Measurements from ENCODE around the gene PIK3R3. TPM values are rescaled to one million over a fixed set of nuclear protein-coding genes. Genes with fewer than 3 reads are reported as not detected.

The PIK3R3 gene
- total RNA-seq, 1 experiment from 2014 or later: 36.3 TPM

DNA sequence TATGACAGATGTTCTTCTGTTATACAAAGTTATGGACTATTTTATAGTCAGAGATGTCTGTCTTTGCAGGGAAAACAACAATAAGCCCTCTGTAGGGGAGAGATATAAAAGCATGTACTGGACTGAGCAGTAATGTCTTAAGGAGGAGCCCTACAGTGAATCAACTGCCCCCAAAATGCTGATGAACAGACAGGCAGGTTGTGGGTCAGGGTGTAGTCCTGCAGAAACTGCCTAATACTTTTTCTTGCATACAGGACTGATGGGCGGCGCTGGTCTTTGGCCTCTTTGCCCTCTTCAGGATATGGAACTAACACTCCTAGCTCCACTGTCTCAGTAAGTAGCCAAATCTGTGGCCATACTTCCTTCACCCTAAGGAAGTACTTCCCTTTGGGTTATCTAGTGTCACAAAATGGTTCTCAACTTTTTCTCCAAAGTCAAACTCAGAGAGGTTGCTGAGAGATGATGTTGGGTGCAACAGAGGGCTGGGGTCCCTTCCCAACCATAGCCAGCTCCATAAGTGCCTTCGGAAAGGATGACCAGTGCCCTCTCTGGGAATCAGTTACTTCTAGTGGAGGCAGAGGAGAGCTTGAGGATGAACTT, 129.8 kb downstream of the PIK3R3 start:
- BruUV-seq (replicated peaks): no TSS peak

DNA sequence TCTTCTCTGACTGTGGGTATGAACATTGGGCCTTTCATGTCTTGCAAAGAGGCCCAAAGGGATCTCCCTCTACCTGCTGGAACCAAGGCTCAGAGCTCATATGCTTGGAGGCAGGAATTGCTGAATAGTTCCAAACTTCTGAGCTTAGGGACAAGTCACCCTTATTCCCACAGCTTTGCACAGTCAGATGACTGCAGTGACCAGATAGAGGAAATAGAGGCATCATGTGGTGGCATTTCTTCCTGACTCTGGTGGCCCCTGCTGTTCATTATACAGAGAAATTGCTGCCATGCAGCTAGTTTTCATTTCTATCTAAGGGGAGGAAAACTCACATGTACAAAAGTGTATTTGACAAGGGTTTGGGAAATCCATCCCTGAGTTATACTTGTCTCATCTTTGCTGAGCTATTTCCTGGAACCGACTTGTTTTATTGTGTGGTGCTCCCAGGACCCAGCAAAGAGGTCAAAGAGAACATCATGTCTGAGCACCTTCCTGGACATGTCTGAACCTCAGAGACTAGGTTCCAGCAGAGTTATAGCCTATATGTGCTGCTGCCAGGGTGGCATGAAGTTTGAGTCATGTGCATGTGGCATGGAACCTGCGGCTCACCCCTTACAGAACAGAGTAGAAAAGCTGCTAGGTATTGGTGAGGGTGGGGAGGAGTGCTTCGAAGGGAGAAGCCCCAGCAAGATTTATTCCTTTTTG, 131.2 kb downstream of the PIK3R3 start:
- H3K4me1 ChIP-seq (ENCODE audit: control insufficient read depth, insufficient read depth, low read length): no peaks in the 10 kb centered on the region
- H3K9me3 ChIP-seq (ENCODE audit: control insufficient read depth, insufficient read depth, low read depth, low read length): no peaks in the 10 kb centered on the region
- H3K27me3 ChIP-seq (ENCODE audit: control insufficient read depth, insufficient read depth, low read length): no peaks in the 10 kb centered on the region
- H3K36me3 ChIP-seq (ENCODE audit: control insufficient read depth, insufficient read depth, low read length): no peaks in the 10 kb centered on the region; the same call in 1 of the 2 replicates
- H3K27ac ChIP-seq (ENCODE audit: low read length): no peak overlapping the region
- intact Hi-C loops (cut with micrococcal nuclease; ENCODE audit: unreplicated experiment): no loop called here
- H3K4me3 ChIP-seq (ENCODE audit: low read depth in 2 of 2, low read length in 2 of 2): no peak overlapping the region
- CTCF ChIA-PET: no interaction called here
- TF ChIP-seq, protein P1, sequence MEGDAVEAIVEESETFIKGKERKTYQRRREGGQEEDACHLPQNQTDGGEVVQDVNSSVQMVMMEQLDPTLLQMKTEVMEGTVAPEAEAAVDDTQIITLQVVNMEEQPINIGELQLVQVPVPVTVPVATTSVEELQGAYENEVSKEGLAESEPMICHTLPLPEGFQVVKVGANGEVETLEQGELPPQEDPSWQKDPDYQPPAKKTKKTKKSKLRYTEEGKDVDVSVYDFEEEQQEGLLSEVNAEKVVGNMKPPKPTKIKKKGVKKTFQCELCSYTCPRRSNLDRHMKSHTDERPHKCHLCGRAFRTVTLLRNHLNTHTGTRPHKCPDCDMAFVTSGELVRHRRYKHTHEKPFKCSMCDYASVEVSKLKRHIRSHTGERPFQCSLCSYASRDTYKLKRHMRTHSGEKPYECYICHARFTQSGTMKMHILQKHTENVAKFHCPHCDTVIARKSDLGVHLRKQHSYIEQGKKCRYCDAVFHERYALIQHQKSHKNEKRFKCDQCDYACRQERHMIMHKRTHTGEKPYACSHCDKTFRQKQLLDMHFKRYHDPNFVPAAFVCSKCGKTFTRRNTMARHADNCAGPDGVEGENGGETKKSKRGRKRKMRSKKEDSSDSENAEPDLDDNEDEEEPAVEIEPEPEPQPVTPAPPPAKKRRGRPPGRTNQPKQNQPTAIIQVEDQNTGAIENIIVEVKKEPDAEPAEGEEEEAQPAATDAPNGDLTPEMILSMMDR (IDR thresholded peaks at IDR 0.05): no peak; the same call in 1 of the 2 replicates
- TF ChIP-seq SIN3A (IDR thresholded peaks at IDR 0.05; ENCODE audit: borderline replicate concordance, insufficient read depth, low read depth, low read length): no peak
- no peak for TF ChIP-seq TCF7L2 (IDR thresholded peaks at IDR 0.05; ENCODE audit: low read depth, low read length)
- TF ChIP-seq, protein P2, sequence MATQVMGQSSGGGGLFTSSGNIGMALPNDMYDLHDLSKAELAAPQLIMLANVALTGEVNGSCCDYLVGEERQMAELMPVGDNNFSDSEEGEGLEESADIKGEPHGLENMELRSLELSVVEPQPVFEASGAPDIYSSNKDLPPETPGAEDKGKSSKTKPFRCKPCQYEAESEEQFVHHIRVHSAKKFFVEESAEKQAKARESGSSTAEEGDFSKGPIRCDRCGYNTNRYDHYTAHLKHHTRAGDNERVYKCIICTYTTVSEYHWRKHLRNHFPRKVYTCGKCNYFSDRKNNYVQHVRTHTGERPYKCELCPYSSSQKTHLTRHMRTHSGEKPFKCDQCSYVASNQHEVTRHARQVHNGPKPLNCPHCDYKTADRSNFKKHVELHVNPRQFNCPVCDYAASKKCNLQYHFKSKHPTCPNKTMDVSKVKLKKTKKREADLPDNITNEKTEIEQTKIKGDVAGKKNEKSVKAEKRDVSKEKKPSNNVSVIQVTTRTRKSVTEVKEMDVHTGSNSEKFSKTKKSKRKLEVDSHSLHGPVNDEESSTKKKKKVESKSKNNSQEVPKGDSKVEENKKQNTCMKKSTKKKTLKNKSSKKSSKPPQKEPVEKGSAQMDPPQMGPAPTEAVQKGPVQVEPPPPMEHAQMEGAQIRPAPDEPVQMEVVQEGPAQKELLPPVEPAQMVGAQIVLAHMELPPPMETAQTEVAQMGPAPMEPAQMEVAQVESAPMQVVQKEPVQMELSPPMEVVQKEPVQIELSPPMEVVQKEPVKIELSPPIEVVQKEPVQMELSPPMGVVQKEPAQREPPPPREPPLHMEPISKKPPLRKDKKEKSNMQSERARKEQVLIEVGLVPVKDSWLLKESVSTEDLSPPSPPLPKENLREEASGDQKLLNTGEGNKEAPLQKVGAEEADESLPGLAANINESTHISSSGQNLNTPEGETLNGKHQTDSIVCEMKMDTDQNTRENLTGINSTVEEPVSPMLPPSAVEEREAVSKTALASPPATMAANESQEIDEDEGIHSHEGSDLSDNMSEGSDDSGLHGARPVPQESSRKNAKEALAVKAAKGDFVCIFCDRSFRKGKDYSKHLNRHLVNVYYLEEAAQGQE (IDR thresholded peaks at IDR 0.05; ENCODE audit: insufficient read depth in 1 of 2, low read depth in 2 of 2, low read length in 1 of 2): no peak
- no peak for TF ChIP-seq POLR2AphosphoS5 (IDR thresholded peaks at IDR 0.05; ENCODE audit: low read depth, low read length)
- POLR2A ChIA-PET: no interaction called here
- DNase-seq (ENCODE audit: low read depth, low spot score): no peak
- in situ Hi-C loops (cut with HindIII; ENCODE audit: low pct_unique_long_range_greater_than_20kb, low sequenced_read_pairs): no loop called here
- no peak for ATAC-seq
- BruUV-seq (replicated peaks): no TSS peak

More for the DNA sequence above, 129.8 kb downstream of the PIK3R3 start:
- intact Hi-C loops (cut with micrococcal nuclease; ENCODE audit: unreplicated experiment) (no loop called here), in situ Hi-C loops (cut with HindIII; ENCODE audit: low pct_unique_long_range_greater_than_20kb, low sequenced_read_pairs) (no loop called here)
- no peak for TF ChIP-seq TCF7L2 (IDR thresholded peaks at IDR 0.05; ENCODE audit: low read depth, low read length)
- no peak for TF ChIP-seq SIN3A (IDR thresholded peaks at IDR 0.05; ENCODE audit: borderline replicate concordance, insufficient read depth, low read depth, low read length)
- TF ChIP-seq POLR2AphosphoS5 (IDR thresholded peaks at IDR 0.05; ENCODE audit: low read depth, low read length): no peak
- TF ChIP-seq, protein P1 (IDR thresholded peaks at IDR 0.05): no peak
- TF ChIP-seq, protein P2 (IDR thresholded peaks at IDR 0.05; ENCODE audit: insufficient read depth in 1 of 2, low read depth in 2 of 2, low read length in 1 of 2): no peak
- Histone ChIP-seq H3K4me1 (ENCODE audit: control insufficient read depth, insufficient read depth, low read length) (no peaks in the 10 kb centered on the region), H3K4me3 (ENCODE audit: low read depth in 2 of 2, low read length in 2 of 2) (no peak overlapping the region), H3K36me3 (ENCODE audit: control insufficient read depth, insufficient read depth, low read length) (peaks cover 3% of the 10 kb centered on the region; the same call in 1 of the 2 replicates), H3K27ac (ENCODE audit: low read length) (no peak overlapping the region), H3K27me3 (ENCODE audit: control insufficient read depth, insufficient read depth, low read length) (no peaks in the 10 kb centered on the region), H3K9me3 (ENCODE audit: control insufficient read depth, insufficient read depth, low read depth, low read length) (no peaks in the 10 kb centered on the region)
- DNase-seq (ENCODE audit: low read depth, low spot score) (no peak), ATAC-seq (no peak)
- ChIA-PET POLR2A (no interaction called here), CTCF (no interaction called here)

Data from Panc1 (cell line).